Measurements from ENCODE around the gene HBP1.
A peak's percentile ranks its signal among the peaks of the same experiment; 100 is the strongest.

The HBP1 gene
- long read RNA-seq, transcript HBP1-208 (11 exons, 2,704 nt) = major isoform, 82 of 214 reads
- long read RNA-seq, transcript HBP1-201 (11 exons, 2,829 nt) = minor isoform, 54 of 214 reads
- long read RNA-seq, partial matches to known transcripts = 54 of 214 reads
- long read RNA-seq, other reads (novel, unspliced or antisense) = 22 of 214 reads

DNA sequence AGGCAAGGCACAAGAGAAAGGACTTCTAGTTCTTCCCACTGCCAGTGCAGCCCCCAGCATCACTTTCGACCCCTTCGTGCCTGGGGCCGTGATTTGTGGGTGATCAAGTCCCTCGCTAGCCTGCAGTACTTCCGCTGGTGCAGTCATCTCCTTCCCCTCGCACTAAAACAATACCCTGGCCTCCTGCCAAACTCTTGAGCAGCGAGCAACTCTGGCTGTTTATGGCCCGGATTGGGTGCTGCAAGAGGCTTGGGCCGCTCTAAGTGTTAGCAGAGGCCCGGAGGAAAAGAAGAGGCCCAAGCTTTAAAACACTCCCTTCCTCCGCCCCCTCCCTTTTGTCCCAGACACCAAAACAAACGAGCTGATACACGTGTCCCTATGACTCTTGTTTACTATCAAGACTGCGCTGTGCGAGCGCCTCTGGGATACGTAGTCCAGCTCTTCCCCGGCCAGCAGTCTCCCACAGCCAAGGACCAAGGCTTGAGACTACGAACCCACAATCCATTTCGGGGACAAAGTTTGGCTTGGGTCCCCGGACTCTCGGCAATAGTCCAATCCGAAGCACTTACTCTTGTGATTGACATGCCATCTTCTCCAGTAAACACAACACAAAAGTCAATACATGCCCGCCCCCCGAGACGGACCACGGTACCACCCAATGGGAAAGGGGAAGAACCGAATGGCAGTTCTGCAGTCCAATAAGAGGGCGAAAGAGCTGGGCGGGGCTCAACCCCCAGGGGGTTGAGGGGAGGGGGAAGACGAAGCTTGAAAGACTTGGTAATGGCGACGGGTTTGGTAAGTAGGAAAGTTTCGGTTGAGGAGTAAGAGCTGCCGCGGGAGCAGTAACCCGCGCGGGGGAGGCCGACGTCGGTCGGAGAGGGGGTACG, at the start of gene HBP1:
Gene HBP1, plus strand, starts transcription at position 771 of the 887 bp plus-strand sequence. CDS start 10,891 bp downstream, outside the sequence.
- DNase-seq (ENCODE audit: low read depth in 1 of 2, low spot score in 1 of 2) = peak; percentile 98 to 100
- Histone ChIP-seq H3K4me3 (replicated peaks; ENCODE audit: insufficient read depth, low read length) (peak within 1 kb of the TSS; percentile 97), H3K27ac (replicated peaks) (peak within 1 kb of the TSS; percentile 93), H3K27me3 (ENCODE audit: insufficient read depth, poor library complexity, severe bottlenecking) (no peaks in the 10 kb centered on the region)
- TF ChIP-seq SPI1 (IDR thresholded peaks at IDR 0.05; ENCODE audit: borderline replicate concordance, low read depth) (no peak), POLR2AphosphoS5 (IDR thresholded peaks at IDR 0.05; ENCODE audit: low read depth) (peak; percentile 45; the same call in 1 of the 2 replicates), CTCF (IDR thresholded peaks at IDR 0.05; ENCODE audit: insufficient read depth, low read length) (no peak), GABPA (IDR thresholded peaks at IDR 0.05; ENCODE audit: low read depth) (peak; percentile 61)
- TF ChIP-seq, protein P1, sequence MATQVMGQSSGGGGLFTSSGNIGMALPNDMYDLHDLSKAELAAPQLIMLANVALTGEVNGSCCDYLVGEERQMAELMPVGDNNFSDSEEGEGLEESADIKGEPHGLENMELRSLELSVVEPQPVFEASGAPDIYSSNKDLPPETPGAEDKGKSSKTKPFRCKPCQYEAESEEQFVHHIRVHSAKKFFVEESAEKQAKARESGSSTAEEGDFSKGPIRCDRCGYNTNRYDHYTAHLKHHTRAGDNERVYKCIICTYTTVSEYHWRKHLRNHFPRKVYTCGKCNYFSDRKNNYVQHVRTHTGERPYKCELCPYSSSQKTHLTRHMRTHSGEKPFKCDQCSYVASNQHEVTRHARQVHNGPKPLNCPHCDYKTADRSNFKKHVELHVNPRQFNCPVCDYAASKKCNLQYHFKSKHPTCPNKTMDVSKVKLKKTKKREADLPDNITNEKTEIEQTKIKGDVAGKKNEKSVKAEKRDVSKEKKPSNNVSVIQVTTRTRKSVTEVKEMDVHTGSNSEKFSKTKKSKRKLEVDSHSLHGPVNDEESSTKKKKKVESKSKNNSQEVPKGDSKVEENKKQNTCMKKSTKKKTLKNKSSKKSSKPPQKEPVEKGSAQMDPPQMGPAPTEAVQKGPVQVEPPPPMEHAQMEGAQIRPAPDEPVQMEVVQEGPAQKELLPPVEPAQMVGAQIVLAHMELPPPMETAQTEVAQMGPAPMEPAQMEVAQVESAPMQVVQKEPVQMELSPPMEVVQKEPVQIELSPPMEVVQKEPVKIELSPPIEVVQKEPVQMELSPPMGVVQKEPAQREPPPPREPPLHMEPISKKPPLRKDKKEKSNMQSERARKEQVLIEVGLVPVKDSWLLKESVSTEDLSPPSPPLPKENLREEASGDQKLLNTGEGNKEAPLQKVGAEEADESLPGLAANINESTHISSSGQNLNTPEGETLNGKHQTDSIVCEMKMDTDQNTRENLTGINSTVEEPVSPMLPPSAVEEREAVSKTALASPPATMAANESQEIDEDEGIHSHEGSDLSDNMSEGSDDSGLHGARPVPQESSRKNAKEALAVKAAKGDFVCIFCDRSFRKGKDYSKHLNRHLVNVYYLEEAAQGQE (IDR thresholded peaks at IDR 0.05; ENCODE audit: insufficient replicate concordance, low read depth) = no peak

- TF ChIP-seq, protein P1 (IDR thresholded peaks at IDR 0.05; ENCODE audit: insufficient replicate concordance, low read depth) = no peak
- no peak for TF ChIP-seq POLR2AphosphoS5 (IDR thresholded peaks at IDR 0.05; ENCODE audit: low read depth)
- TF ChIP-seq CTCF (IDR thresholded peaks at IDR 0.05; ENCODE audit: insufficient read depth, low read length) = no peak
- no peak for TF ChIP-seq GABPA (IDR thresholded peaks at IDR 0.05; ENCODE audit: low read depth)
- no peak for TF ChIP-seq SPI1 (IDR thresholded peaks at IDR 0.05; ENCODE audit: borderline replicate concordance, low read depth)
- H3K4me3 ChIP-seq (replicated peaks; ENCODE audit: insufficient read depth, low read length) = no peak overlapping the region
- no peak overlapping the region for H3K27ac ChIP-seq (replicated peaks)
- no peaks in the 10 kb centered on the region for H3K27me3 ChIP-seq (ENCODE audit: insufficient read depth, poor library complexity, severe bottlenecking)
- DNase-seq (ENCODE audit: low read depth in 1 of 2, low spot score in 1 of 2) = no peak
Observed at GRCh38 chr7:107119376-107120105, 49.3 kb upstream of the HBP1 start.

- no peak for TF ChIP-seq GABPA (IDR thresholded peaks at IDR 0.05; ENCODE audit: low read depth)
- TF ChIP-seq POLR2AphosphoS5 (IDR thresholded peaks at IDR 0.05; ENCODE audit: low read depth) = no peak
- no peak for TF ChIP-seq SPI1 (IDR thresholded peaks at IDR 0.05; ENCODE audit: borderline replicate concordance, low read depth)
- TF ChIP-seq, protein P1 (IDR thresholded peaks at IDR 0.05; ENCODE audit: insufficient replicate concordance, low read depth) = no peak
- TF ChIP-seq CTCF (IDR thresholded peaks at IDR 0.05; ENCODE audit: insufficient read depth, low read length) = no peak
- Histone ChIP-seq H3K27ac (replicated peaks) (no peak overlapping the region), H3K27me3 (ENCODE audit: insufficient read depth, poor library complexity, severe bottlenecking) (no peaks in the 10 kb centered on the region), H3K4me3 (replicated peaks; ENCODE audit: insufficient read depth, low read length) (no peak overlapping the region)
- DNase-seq (ENCODE audit: low read depth in 1 of 2, low spot score in 1 of 2) = no peak
Observed at GRCh38 chr7:107122486-107122911, 46.3 kb upstream of the HBP1 start.

All from HL-60 (cell line).